Measurements from ENCODE around the gene DYNLRB1. TPM values are rescaled to one million over a fixed set of nuclear protein-coding genes. Genes with fewer than 3 reads are reported as not detected.

DYNLRB1 gene
- total RNA-seq, 2 experiments from 2014 or later = 66.6 to 70.9 TPM

DNA sequence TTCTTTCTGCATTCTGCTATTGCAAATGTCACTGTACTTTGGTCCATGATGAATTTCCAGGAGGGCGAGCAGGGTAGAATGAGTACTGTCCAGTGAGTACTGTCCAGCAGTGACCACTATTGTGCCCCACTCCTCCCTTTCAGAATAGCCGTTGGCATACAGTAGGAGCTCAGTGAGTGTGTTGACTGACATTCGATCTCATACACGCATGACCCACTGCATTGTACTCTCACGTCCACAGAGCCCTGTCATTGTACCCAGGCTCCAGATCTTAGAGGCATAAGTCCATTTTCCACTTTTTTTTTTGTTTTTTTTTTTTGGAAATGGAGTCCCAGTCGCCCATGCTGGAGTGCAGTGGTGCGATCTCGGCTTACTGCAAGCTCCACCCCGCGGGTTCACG lies 8.2 kb downstream of the DYNLRB1 start:
- TF ChIP-seq, protein P1, sequence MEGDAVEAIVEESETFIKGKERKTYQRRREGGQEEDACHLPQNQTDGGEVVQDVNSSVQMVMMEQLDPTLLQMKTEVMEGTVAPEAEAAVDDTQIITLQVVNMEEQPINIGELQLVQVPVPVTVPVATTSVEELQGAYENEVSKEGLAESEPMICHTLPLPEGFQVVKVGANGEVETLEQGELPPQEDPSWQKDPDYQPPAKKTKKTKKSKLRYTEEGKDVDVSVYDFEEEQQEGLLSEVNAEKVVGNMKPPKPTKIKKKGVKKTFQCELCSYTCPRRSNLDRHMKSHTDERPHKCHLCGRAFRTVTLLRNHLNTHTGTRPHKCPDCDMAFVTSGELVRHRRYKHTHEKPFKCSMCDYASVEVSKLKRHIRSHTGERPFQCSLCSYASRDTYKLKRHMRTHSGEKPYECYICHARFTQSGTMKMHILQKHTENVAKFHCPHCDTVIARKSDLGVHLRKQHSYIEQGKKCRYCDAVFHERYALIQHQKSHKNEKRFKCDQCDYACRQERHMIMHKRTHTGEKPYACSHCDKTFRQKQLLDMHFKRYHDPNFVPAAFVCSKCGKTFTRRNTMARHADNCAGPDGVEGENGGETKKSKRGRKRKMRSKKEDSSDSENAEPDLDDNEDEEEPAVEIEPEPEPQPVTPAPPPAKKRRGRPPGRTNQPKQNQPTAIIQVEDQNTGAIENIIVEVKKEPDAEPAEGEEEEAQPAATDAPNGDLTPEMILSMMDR (IDR thresholded peaks at IDR 0.05) = no peak

DNA sequence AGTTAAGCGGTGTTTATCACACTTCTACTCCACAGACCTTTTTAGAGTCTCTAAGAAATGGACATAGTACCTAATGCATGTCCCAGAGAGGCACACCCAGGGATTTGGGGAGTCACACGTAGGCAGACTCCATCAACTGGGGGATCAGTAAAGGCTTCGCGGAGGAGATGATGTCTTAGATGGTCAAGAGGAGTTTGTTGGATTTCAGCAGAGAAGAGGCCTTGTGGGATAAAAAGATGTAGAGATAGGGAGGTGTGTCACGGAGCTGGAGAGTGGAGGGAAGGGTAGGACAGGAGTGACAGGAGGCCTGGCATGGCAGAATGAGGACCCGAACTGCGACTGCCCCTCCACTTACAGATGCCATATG lies 9.1 kb downstream of the DYNLRB1 start:
- peaks cover 16% of the 10 kb centered on the region for H3K36me3 Mint-ChIP-seq (ENCODE audit: low read depth)
- DNase-seq (no peak), ATAC-seq (no peak)
- intact Hi-C loops (cut with micrococcal nuclease) = no loop called here
- POLR2A ChIA-PET = interaction anchor here (2.8 kb wide), 1 partner anchor 8 kb away, joined by 14 read pairs; the partner anchor contains the start of gene DYNLRB1
- H3K27ac Mint-ChIP-seq = no peak overlapping the region
- CTCF ChIA-PET = interaction anchor here (0.6 to 7.5 kb wide), 2 partner anchors 159 to 211 kb away, joined by 3 to 100 read pairs; no protein-coding TSS in a partner anchor
- TF ChIP-seq, protein P1 (IDR thresholded peaks at IDR 0.05) = no peak
- H3K4me1 Mint-ChIP-seq (ENCODE audit: low read depth) = peaks cover 25% of the 10 kb centered on the region
- no peaks in the 10 kb centered on the region for H3K9me3 Mint-ChIP-seq
- no peak overlapping the region for H3K4me3 Mint-ChIP-seq
- no peaks in the 10 kb centered on the region for H3K27me3 Mint-ChIP-seq

More for the DNA sequence above, 8.2 kb downstream of the DYNLRB1 start:
- Mint-ChIP-seq H3K27ac (no peak overlapping the region), H3K36me3 (ENCODE audit: low read depth) (peaks cover 16% of the 10 kb centered on the region), H3K4me3 (no peak overlapping the region), H3K4me1 (ENCODE audit: low read depth) (peaks cover 32% of the 10 kb centered on the region), H3K9me3 (no peaks in the 10 kb centered on the region), H3K27me3 (no peaks in the 10 kb centered on the region)
- ATAC-seq (no peak), DNase-seq (no peak)
- ChIA-PET POLR2A (interaction anchor here (0.6 kb wide), 1 partner anchor 380 kb away, joined by 3 read pairs; no protein-coding TSS in a partner anchor), CTCF (interaction anchor here (0.6 to 7.5 kb wide), 7 partner anchors 12 to 227 kb away, joined by 3 to 100 read pairs (median 4); no protein-coding TSS in a partner anchor)
- intact Hi-C loops (cut with micrococcal nuclease) = no loop called here

DNA sequence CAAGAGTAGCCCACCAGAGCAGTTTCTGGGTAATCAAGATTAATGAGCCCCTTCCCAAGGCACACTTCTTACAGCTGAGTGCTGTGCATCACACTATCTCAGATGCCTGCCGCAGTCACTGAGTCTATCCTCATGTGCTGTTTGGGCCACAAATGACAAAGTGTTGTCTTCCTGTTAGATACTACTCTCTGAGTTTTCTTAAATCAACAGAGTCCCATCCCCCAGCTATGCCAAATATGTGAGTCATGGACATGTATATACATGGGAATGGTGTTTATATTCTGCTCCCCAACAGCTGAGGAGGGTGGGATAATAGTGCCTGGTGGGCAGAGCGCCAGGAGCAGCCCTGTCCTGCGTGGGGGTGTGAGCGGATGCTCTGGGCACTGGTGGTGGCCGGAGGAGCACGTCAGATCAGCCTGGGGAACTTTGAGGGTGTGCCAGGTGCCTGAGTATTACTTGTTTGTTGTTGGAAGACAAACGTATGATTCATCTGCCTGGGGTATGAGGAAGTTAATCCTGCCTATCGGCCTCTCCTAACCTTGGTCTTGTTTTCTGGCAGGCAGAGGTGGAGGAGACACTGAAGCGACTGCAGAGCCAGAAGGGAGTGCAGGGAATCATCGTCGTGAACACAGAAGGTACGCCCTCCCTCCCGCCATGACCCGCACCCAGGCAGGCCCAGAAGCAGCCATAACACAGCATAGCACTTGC lies 9.6 kb downstream of the DYNLRB1 start:
- ATAC-seq (no peak), DNase-seq (no peak)
- CTCF ChIA-PET = interaction anchor here (1.6 to 7.5 kb wide), 3 partner anchors 12 to 211 kb away, joined by 6 to 100 read pairs (median 6); no protein-coding TSS in a partner anchor
- H3K4me1 Mint-ChIP-seq (ENCODE audit: low read depth) = peaks cover 24% of the 10 kb centered on the region
- POLR2A ChIA-PET = interaction anchor here (2.8 kb wide), 1 partner anchor 9 kb away, joined by 14 read pairs; the partner anchor contains the start of gene DYNLRB1
- H3K27ac Mint-ChIP-seq = no peak overlapping the region
- TF ChIP-seq, protein P1 (IDR thresholded peaks at IDR 0.05) = no peak
- peaks cover 16% of the 10 kb centered on the region for H3K36me3 Mint-ChIP-seq (ENCODE audit: low read depth)
- intact Hi-C loops (cut with micrococcal nuclease) = no loop called here
- no peaks in the 10 kb centered on the region for H3K9me3 Mint-ChIP-seq
- no peak overlapping the region for H3K4me3 Mint-ChIP-seq
- H3K27me3 Mint-ChIP-seq = no peaks in the 10 kb centered on the region

DNA sequence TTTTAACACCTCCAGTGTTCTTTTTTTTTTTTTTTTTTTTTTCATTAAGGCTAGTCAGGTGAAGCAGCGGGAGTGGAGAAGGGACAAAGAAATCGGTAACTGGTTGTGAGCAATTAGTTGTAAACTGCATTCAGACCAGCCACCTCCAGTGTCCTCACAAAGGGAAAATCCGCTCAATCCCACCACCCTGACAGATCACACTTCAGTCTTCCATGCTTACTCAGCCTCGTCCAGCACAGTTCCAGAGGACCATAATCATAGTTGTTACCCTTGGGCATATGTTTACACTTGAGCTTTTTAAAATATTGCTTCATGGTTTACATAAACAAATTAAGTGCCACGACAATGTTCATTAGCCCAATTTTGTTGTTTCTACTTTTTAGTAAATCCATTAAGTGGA lies 10.2 kb downstream of the DYNLRB1 start:
- DNase-seq = no peak
- Mint-ChIP-seq H3K36me3 (ENCODE audit: low read depth) (peaks cover 16% of the 10 kb centered on the region), H3K9me3 (no peaks in the 10 kb centered on the region), H3K4me1 (ENCODE audit: low read depth) (peaks cover 18% of the 10 kb centered on the region), H3K4me3 (no peak overlapping the region), H3K27me3 (no peaks in the 10 kb centered on the region), H3K27ac (no peak overlapping the region)
- intact Hi-C loops (cut with micrococcal nuclease) = no loop called here
- TF ChIP-seq, protein P1 (IDR thresholded peaks at IDR 0.05) = no peak
- POLR2A ChIA-PET = interaction anchor here (2.8 kb wide), 1 partner anchor 10 kb away, joined by 14 read pairs; the partner anchor contains the start of gene DYNLRB1
- no peak for ATAC-seq
- CTCF ChIA-PET = interaction anchor here (1.6 to 7.5 kb wide), 3 partner anchors 12 to 212 kb away, joined by 6 to 100 read pairs (median 6); no protein-coding TSS in a partner anchor

DNA sequence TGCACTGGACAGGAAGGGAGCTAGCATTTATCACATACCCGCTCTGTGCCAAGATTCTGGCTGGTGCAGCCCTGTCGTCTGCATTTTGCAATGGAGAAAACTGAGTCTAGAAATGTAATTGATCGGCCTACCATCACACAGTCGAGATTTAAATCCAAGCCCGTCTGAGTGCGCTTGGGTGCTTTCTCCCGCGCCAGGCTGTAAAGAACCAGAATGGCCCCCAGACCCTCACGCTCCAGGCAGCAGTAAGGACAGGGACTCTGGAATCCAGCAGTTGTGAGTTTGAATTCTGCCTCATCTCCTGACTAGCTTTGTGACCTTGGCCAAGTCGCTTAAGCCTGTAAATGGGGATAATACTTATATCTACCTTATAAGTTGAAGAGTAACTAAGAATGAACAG lies 10.8 kb downstream of the DYNLRB1 start:
- peaks cover 15% of the 10 kb centered on the region for H3K4me1 Mint-ChIP-seq (ENCODE audit: low read depth)
- no peak for DNase-seq
- POLR2A ChIA-PET = interaction anchor here (2.8 kb wide), 1 partner anchor 10 kb away, joined by 14 read pairs; the partner anchor contains the start of gene DYNLRB1

More for the DNA sequence above, 10.8 kb downstream of the DYNLRB1 start:
- CTCF ChIA-PET = interaction anchor here (1.6 to 7.5 kb wide), 3 partner anchors 11 to 213 kb away, joined by 6 to 100 read pairs (median 6); no protein-coding TSS in a partner anchor
- Mint-ChIP-seq H3K27me3 (no peaks in the 10 kb centered on the region), H3K4me3 (no peak overlapping the region), H3K9me3 (no peaks in the 10 kb centered on the region), H3K36me3 (ENCODE audit: low read depth) (peaks cover 16% of the 10 kb centered on the region), H3K27ac (no peak overlapping the region)
- TF ChIP-seq, protein P1 (IDR thresholded peaks at IDR 0.05) = no peak
- no peak for ATAC-seq
- intact Hi-C loops (cut with micrococcal nuclease) = no loop called here

All from activated CD8-positive, alpha-beta T cell treated with anti-CD3 and anti-CD28 coated beads for 36 hours (primary cell).